ENCODE data around the gene RUBCNL.
"Not testable (repeated sequence)": the region's sequence is repeated elsewhere in the genome, so short reads cannot be mapped to it uniquely, and the experiment has no call there.

Gene RUBCNL

DNA sequence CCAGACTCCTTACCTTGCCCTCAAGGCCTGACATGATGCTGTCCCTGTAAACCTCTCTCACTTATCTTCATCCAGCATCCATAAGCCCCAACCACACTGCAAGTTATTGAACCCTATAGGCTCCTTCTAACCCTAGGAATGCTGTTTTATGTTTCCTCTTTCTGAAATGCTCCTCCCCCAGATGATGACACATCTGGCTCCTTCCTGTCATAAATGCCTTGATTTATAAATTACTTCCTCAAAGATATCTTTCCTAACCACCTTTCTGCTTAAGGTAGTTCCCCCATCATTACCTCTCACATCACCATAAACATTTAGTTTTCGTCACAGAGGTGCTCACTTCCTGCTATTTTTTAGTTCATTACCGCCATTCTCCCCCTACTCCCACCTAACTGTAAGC, 12.3 kb downstream of the RUBCNL start:
- no peak for DNase-seq (ENCODE audit: extremely low read depth, low read depth)
- TF ChIP-seq CTCF (IDR thresholded peaks at IDR 0.05; ENCODE audit: low read depth, low read length, missing control alignments), result no peak

GRCh38 chr13:46373623-46374022, 13.4 kb downstream of the RUBCNL start:
- no peak for DNase-seq (ENCODE audit: extremely low read depth, low read depth)
- no peak for TF ChIP-seq CTCF (IDR thresholded peaks at IDR 0.05; ENCODE audit: low read depth, low read length, missing control alignments)
- no peak overlapping the region for H3K4me3 ChIP-seq (replicated peaks; ENCODE audit: low read depth, low read length)

More for the DNA sequence above, 12.3 kb downstream of the RUBCNL start:
- no peak overlapping the region for H3K4me3 ChIP-seq (replicated peaks; ENCODE audit: low read depth, low read length)

DNA sequence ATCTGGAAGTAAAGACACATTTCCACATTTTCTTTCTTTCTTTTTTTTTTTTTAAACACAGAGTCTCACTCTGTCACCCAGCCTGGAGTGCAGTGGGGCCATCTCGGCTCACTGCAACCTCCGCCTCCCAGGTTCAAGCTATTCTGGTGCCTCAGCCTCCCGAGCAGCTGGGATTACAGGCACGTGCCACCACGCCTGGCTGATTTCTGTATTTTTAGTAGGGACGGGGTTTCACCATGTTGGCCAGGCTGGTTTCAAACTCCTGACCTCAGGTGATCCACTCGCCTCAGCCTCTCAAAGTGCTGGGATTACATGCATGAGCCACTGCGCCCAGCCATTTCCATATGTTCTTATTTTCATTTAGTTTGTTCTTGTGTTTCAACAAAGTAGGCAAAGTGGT, 14.1 kb downstream of the RUBCNL start:
- DNase-seq (ENCODE audit: extremely low read depth, low read depth); H3K4me3 ChIP-seq (replicated peaks; ENCODE audit: low read depth, low read length): not testable (repeated sequence)

GRCh38 chr13:46372071-46372470, 15.0 kb downstream of the RUBCNL start:
- H3K4me3 ChIP-seq (replicated peaks; ENCODE audit: low read depth, low read length), result no peak overlapping the region
- no peak for DNase-seq (ENCODE audit: extremely low read depth, low read depth)
- TF ChIP-seq CTCF (IDR thresholded peaks at IDR 0.05; ENCODE audit: low read depth, low read length, missing control alignments), result no peak

- DNase-seq (ENCODE audit: extremely low read depth, low read depth), result no peak
- TF ChIP-seq CTCF (IDR thresholded peaks at IDR 0.05; ENCODE audit: low read depth, low read length, missing control alignments), result no peak
- H3K4me3 ChIP-seq (replicated peaks; ENCODE audit: low read depth, low read length), result no peak overlapping the region
These were observed 17.4 kb downstream of the RUBCNL start for GRCh38 chr13:46369506-46370277.

DNA sequence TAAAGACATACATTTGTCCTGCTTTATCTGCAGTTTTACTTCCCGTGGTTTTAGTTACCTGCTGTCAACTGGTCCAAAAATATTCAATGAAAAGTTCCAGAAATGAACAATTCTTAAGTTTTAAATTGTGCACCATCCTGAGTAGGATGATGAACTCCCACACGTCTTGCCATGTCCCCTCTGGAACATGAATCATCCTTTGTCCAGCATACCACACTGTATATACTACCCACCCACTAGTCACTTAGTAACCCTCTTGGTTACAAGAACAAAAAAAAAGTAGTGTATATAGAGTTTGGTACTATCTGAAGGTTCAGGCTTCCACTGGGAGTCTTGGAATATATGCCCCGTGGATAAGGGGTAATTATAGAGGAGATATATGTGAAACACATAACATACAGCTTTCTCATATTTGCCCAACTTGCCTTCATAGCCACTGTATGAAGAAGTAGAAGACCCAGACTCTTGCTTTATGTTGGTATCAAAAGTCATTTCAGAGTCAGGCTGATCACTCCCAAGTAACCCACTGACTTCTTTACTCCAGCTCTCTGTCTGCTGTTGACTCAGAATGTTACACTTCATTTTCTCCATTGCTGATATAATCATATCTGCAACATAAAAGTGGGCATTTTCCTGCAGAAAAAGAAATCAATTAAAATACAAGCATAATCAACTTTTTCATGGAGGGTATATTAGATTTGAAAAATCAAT, 19.3 kb downstream of the RUBCNL start:
- no peak for DNase-seq (ENCODE audit: extremely low read depth, low read depth)
- no peak overlapping the region for H3K4me3 ChIP-seq (replicated peaks; ENCODE audit: low read depth, low read length)
- TF ChIP-seq CTCF (IDR thresholded peaks at IDR 0.05; ENCODE audit: low read depth, low read length, missing control alignments), result no peak

GRCh38 chr13:46361276-46361934, 25.6 kb downstream of the RUBCNL start:
- no peak for TF ChIP-seq CTCF (IDR thresholded peaks at IDR 0.05; ENCODE audit: low read depth, low read length, missing control alignments)
- no peak overlapping the region for H3K4me3 ChIP-seq (replicated peaks; ENCODE audit: low read depth, low read length)
- no peak for DNase-seq (ENCODE audit: extremely low read depth, low read depth)
